H1 (cell line): Measurements from ENCODE around the gene ADAT3. TPM values are rescaled to one million over a fixed set of nuclear protein-coding genes. Genes with fewer than 3 reads are reported as not detected.

Source experiments
- FOSL1 ChIP-seq: IDR thresholded peaks from 2 replicates; pipeline ENCODE4 v1.6.1; 2011; ENCODE audit warnings: mild to moderate bottlenecking, low read depth, low read length, moderate library complexity; ENCODE audit not compliant: insufficient read depth
- KDM1A ChIP-seq: fragments of 200-600, 300-600 bp; sonication (generic); IDR thresholded peaks from 2 replicates; pipeline ENCODE4 v1.7.1; 2016; ENCODE audit warnings: mild to moderate bottlenecking, low read length, borderline replicate concordance
- KDM5A ChIP-seq: fragments of 200-600 bp; IDR thresholded peaks from 2 replicates; pipeline ENCODE4 v1.7.1; 2012; ENCODE audit warnings: mild to moderate bottlenecking, low read length, inconsistent platforms, mixed read lengths
- NANOG ChIP-seq: IDR thresholded peaks from 2 replicates; pipeline ENCODE4 v1.6.1; 2011; ENCODE audit warnings: low read length, low read depth, mild to moderate bottlenecking, inconsistent platforms; ENCODE audit not compliant: insufficient read depth, poor library complexity, severe bottlenecking
- SIX5 ChIP-seq: IDR thresholded peaks from 2 replicates; pipeline ENCODE4 v1.6.1; 2011; ENCODE audit warnings: mild to moderate bottlenecking, low read depth, low read length
- polyA plus RNA-seq, 7 experiments: library from polyadenylated mRNA; depleted of rRNA in 3 of 7; stranded (reverse) in 5 of 7; unstranded in 2 of 7; fragments of >200 nt in 5 of 7; fragments of 200-250 nt in 2 of 7; gene quantifications; 1 replicate in 5 of 7; 2 replicates in 1 of 7; 4 replicates in 1 of 7; pipeline versions ENCODE4 v1.2.1 to v1.2.3, GENCODE V29; 2011 to 2013; ENCODE audit warnings: missing spikeins in 2 of 7, mixed read lengths in 2 of 7
- total RNA-seq: library from RNA; stranded (reverse); fragmentation: NEBNext Ultra II Directional; extraction: Animal tissue kit (Norgen Biotek cat#: 25700); gene quantifications from 2 replicates; pipeline ENCODE4 v1.2.1, GENCODE V29; 2021
- TF ChIP-seq, protein P1 (sequence below): IDR thresholded peaks from 2 replicates; pipeline ENCODE4 v1.6.1; 2011; ENCODE audit warnings: low read length, improper control_type of control experiment

The ADAT3 gene
- total and polyA plus RNA-seq, 2 of the 8 experiments (the other 6 are each of a cell fraction or from before 2014, with no cell fraction given), result 5.4 to 10.8 TPM

GRCh38 chr19:1952635-1953034 lies 47.4 kb downstream of the ADAT3 start (continued):
- TF ChIP-seq, protein P1, sequence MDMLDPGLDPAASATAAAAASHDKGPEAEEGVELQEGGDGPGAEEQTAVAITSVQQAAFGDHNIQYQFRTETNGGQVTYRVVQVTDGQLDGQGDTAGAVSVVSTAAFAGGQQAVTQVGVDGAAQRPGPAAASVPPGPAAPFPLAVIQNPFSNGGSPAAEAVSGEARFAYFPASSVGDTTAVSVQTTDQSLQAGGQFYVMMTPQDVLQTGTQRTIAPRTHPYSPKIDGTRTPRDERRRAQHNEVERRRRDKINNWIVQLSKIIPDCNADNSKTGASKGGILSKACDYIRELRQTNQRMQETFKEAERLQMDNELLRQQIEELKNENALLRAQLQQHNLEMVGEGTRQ, result no peak
- TF ChIP-seq KDM5A (no peak), SIX5 (no peak), NANOG (no peak), KDM1A (no peak), FOSL1 (no peak)
- TF ChIP-seq, all 59 proteins: peak for 0
